ENCODE measurements around the gene TMIGD1.

TMIGD1 gene

GRCh38 chr17:30290077-30290476 is 43.8 kb downstream of the TMIGD1 start:
- no peak for DNase-seq (ENCODE audit: low read depth)

- DNase-seq (ENCODE audit: low read depth), result no peak
These were observed 54.7 kb downstream of the TMIGD1 start for GRCh38 chr17:30279156-30279555.

GRCh38 chr17:30278032-30278431 is 55.8 kb downstream of the TMIGD1 start:
- peak; percentile 35 for DNase-seq (ENCODE audit: low read depth)

GRCh38 chr17:30275911-30276310 is 57.9 kb downstream of the TMIGD1 start:
- DNase-seq (ENCODE audit: low read depth), result no peak

- DNase-seq (ENCODE audit: low read depth), result no peak
These were observed 59.0 kb downstream of the TMIGD1 start for GRCh38 chr17:30274887-30275286.

- no peak for DNase-seq (ENCODE audit: low read depth)
These were observed 60.5 kb downstream of the TMIGD1 start for GRCh38 chr17:30273373-30273772.

- no peak for DNase-seq (ENCODE audit: low read depth)
These were observed 62.8 kb downstream of the TMIGD1 start for GRCh38 chr17:30271102-30271501.

GRCh38 chr17:30267625-30268024 is 66.2 kb downstream of the TMIGD1 start:
- DNase-seq (ENCODE audit: low read depth), result peak; percentile 35
